ENCODE data around the gene SRPRB.
"Not testable (repeated sequence)": the region's sequence is repeated elsewhere in the genome, so short reads cannot be mapped to it uniquely, and the experiment has no call there.

Gene SRPRB

DNA sequence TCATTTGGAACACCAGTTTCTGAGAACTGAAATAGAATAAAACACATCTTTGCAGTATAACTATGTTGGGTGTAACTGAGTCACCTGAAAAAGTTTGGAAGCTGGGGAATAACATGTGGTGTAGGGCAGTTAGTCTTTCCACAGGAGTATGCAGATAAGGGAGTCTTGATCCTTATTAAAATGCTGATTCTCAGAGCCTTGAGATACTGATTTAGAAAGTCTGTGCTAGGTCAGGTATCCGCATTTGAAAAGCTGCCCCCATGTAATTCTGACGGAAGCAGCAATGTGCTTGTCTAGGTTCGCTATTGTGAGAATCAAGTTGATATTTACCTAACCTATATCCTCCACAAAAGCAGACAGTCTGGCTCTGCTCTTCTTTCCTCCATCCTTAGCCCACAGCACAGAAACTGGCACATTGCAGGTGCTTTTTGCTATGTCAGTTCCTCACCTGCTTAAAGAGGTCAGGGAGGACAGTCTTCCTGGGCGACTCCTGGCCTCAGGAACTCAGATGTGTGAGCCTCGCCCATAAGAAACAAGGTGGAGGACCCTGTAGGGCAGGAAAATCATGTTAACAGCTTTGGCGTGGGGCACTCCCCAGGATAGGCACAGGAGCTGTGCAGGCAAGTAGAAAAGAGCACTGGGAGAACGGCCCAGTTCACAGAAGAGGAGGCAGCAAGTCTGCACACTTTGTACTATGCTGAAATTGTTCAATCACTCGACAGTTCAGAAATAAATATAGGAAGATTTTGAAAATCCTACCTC lies 27.6 kb upstream of the SRPRB start:
- DNase-seq (ENCODE audit: low read depth): no peak

DNA sequence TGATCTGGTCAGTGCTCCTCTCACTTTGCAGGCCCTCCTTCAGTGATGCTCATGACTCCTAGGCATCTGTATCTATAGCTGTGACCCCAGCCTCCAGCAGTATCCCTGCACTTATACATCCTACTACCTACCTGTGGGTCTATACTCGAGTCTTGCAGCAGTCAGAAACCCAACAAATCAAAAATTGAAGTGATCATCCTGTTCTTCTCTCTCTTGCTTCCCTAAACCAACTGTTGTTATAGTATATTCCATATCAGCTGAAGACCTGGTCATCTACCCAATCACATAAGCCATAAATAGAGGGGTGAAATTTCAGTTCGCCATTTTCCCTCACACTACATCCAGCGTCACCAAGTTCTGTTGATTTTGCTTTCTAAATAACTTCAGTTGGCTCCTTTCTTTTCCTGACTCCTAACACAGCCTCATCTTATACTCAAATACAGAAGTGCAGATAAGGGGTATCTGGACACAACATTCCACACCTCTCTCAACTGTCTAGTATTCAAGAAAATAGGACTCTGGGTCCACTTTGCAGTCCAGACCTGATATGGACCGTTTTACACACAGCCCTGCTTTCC lies 25.9 kb upstream of the SRPRB start:
- no peak for DNase-seq (ENCODE audit: low read depth)

- not testable (repeated sequence) for DNase-seq (ENCODE audit: low read depth)
Observed at GRCh38 chr3:133780756-133781155, 24.9 kb upstream of the SRPRB start.

DNA sequence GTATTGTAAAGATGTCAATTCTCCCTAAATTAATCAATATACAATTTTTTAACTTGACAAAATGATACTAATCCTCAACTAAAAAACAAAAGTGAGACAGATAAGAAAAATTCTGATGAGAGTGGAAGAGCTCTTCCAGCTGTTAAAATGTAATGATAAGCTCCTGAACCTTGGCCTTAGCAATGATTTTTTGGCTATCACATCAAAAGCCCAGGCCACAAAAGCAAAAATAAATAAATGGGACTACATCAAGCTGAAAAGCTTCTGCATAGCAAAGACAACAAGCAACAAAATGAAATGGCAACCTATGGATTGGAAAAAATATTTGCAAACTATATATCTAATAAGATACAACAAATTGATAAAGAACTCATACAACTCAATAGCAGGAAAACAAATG lies 24.0 kb upstream of the SRPRB start:
- no peak for DNase-seq (ENCODE audit: low read depth)

- no peak for DNase-seq (ENCODE audit: low read depth)
Observed at GRCh38 chr3:133782454-133782853, 23.2 kb upstream of the SRPRB start.

GRCh38 chr3:133783762-133784161 lies 21.9 kb upstream of the SRPRB start:
- no peak for DNase-seq (ENCODE audit: low read depth)

DNA sequence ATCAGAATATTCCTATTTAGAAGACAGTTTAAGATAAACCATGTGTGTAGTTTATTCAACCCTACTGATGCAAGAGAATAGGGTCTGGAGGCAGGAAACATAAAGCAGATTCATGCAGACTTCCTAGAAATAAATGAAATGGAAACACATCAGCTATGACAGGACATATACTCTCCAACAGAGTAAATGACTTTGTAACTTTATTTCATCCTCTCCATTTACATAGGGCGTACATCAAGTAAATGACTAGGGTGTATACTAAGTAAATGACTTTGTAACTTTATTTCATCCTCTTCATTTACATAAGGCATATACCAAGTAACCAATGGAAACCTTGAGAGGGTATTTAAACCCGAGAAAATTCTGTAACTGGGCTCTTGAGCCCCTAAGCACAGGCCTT lies 17.6 kb upstream of the SRPRB start:
- no peak for DNase-seq (ENCODE audit: low read depth)

GRCh38 chr3:133792171-133792763 lies 13.3 kb upstream of the SRPRB start:
- DNase-seq (ENCODE audit: low read depth): no peak

- no peak for DNase-seq (ENCODE audit: low read depth)
Observed at GRCh38 chr3:133797396-133798105, 8.1 kb upstream of the SRPRB start.

GRCh38 chr3:133799794-133800585 lies 5.6 kb upstream of the SRPRB start:
- no peak for DNase-seq (ENCODE audit: low read depth)

DNA sequence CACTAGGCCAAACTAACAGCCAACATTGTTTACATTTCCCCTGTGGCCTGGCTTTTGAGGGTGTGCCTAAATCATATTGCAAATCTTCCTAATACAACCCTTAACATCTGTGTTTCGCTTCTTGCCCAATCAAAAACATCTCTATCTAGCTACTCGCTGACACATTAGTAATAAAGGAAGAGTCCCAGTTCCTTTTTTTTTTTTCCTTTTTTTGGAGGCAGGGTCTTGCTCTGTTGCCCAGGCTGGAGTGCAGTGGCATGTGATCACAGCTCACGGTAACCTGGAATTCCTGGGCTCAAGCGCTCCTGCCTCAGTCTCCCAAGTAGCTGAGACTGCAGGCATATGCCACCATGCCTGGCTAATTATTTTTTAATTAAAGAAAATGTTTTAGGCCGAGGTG lies 2.1 kb upstream of the SRPRB start:
- no peak for DNase-seq (ENCODE audit: low read depth)

GRCh38 chr3:133804896-133805295 lies 719 bp upstream of the SRPRB start:
- DNase-seq (ENCODE audit: low read depth): no peak

DNA sequence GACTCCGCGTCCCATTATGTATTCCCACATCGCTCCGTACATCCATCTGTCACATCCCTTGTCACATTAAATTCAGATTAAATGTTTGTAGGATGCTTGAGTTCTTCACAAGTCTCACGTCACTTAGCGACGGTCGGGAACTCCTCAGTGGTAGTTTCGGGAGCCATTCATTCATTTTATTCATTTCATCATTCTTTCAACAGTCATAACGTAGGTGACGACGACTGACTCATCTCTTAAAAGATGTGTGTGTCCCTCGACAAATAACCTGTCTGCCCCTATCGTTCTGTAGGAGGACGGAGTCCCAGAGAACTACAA lies 272 bp upstream of the SRPRB start:
- no peak for DNase-seq (ENCODE audit: low read depth)

- no peak for DNase-seq (ENCODE audit: low read depth)
Observed at GRCh38 chr3:133812872-133813271, 7.3 kb downstream of the SRPRB start.

GRCh38 chr3:133815386-133815785 lies 9.8 kb downstream of the SRPRB start:
- DNase-seq (ENCODE audit: low read depth): no peak

- DNase-seq (ENCODE audit: low read depth): no peak
Observed at GRCh38 chr3:133820129-133820528, 14.5 kb downstream of the SRPRB start.

GRCh38 chr3:133820889-133821675 lies 15.5 kb downstream of the SRPRB start:
- DNase-seq (ENCODE audit: low read depth): no peak

DNA sequence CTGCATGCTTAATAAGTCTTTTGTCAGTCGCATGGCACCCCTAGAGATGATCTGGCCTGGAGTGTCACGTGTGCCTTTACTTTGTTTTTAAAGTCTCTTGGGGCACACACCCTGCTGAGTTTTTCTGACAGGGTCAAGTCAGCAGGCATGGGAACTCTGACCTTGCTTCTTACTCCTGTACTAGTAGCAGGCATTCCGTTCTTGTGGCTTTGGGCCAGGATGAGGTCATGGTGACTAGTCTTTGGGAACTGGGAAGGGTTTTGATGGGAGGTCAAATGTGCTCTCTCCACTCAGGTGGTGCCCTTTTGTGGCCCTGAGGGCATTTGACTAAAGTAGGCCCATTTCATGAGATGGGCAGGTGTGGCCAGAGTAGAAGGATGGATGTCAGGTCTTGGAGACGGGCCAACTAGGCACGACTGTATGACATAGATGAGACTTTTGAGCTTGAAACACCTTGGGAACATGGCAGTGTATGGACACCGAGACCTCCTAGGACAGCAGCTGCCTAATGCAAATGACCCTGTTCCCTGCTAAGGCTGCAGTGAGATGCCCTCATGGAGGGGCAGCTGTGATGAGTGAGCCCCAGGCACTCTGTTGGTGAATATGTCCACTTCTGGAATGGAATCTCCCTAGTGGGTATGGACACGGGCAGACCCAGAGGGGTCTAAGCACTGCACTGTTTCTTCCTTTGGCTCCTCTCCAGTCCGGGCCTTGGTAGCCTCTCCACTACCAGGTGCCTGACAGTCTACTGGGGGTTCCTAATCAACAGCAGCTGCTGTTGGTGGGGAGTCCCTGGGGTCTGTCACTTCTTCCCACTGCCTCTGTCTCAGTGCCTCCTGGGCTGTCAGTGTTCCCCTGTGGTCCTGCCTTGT lies 16.4 kb downstream of the SRPRB start:
- DNase-seq (ENCODE audit: low read depth): no peak

DNA sequence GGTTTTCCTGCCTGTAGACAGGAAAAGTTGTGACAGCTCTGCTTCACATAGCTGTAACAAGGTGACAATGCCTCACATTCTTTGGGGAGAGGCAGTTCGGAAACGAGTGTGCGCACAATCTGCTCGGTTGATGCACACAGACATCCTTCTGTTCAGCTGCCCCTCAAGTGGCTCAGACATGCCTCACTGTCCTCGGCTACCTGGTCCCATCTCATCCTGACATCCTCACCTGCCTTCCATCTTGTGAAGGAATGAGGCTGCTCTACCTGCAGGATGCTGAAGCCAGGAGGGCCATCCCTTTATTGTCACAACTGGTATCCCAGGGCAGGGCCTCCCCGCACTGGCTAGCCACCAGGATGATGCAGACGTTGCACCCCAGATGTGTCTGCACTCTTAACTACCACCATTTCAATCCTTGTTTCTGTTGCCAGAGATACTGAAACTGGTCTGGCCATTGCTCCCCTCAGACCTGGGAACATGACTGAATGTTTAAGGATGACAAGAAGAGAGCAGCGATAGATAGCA lies 19.4 kb downstream of the SRPRB start:
- no peak for DNase-seq (ENCODE audit: low read depth)

Data from T follicular helper cell (primary cell).